Measurements from ENCODE around the gene FAM181B. TPM values are rescaled to one million over a fixed set of nuclear protein-coding genes. Genes with fewer than 3 reads are reported as not detected.

The FAM181B gene
- total RNA-seq, 1 experiment from 2014 or later: 0.44 TPM

GRCh38 chr11:82771781-82772180 lies 38.1 kb upstream of the FAM181B start:
- H3K9me3 ChIP-seq (ENCODE audit: control insufficient read depth, low read depth, low read length): no peaks in the 10 kb centered on the region
- Mint-ChIP-seq H3K27me3 (ENCODE audit: low read depth) (no peaks in the 10 kb centered on the region), H3K27ac (no peak overlapping the region), H3K4me1 (peaks cover 7 to 8% of the 10 kb centered on the region in 2 experiments), H3K4me3 (no peak overlapping the region), H3K9me3 (peaks cover 0 to 2% of the 10 kb centered on the region in 2 experiments; a peak in 2 of 5 replicates), H3K36me3 (ENCODE audit: insufficient read depth in 1 of 3, low read depth in 3 of 3) (no peaks in the 10 kb centered on the region)
- no peak overlapping the region for H2BK5ac ChIP-seq (ENCODE audit: insufficient read length, low read length)
- no peak overlapping the region for H3K4me2 ChIP-seq (ENCODE audit: insufficient read depth, insufficient read length, low read length)
- WGBS (ENCODE audit: extremely low coverage, insufficient read length, low lambda C conversion rate): no CpG with 5 or more reads among the region's 4 CpGs
- no peaks in the 10 kb centered on the region for H3K27me3 ChIP-seq (ENCODE audit: insufficient read depth, low read length)
- no peak overlapping the region for H2AFZ ChIP-seq (ENCODE audit: low read length)
- H4K8ac ChIP-seq (replicated peaks; ENCODE audit: insufficient read length, low read depth, low read length): no peak overlapping the region
- no peak overlapping the region for H2BK12ac ChIP-seq (ENCODE audit: insufficient read length, low read depth, low read length)
- no peak overlapping the region for H3K56ac ChIP-seq (ENCODE audit: insufficient read length, low read depth, low read length)
- H3K79me2 ChIP-seq (ENCODE audit: insufficient read depth, low read length): no peaks in the 10 kb centered on the region
- no peak overlapping the region for H4K5ac ChIP-seq (ENCODE audit: insufficient read length, low read depth, low read length)
- H4K20me1 ChIP-seq (ENCODE audit: control insufficient read depth, insufficient read depth, insufficient read length): no peaks in the 10 kb centered on the region
- H3K23me2 ChIP-seq (ENCODE audit: insufficient read length, low read depth, low read length, poor library complexity, severe bottlenecking): no peaks in the 10 kb centered on the region
- no peak for DNase-seq
- no peak overlapping the region for H3K23ac ChIP-seq (ENCODE audit: insufficient read length, low read depth, low read length)
- H3K9ac ChIP-seq (ENCODE audit: extremely low read depth, insufficient read length, low read length): no peak overlapping the region
- TF ChIP-seq, protein P1, sequence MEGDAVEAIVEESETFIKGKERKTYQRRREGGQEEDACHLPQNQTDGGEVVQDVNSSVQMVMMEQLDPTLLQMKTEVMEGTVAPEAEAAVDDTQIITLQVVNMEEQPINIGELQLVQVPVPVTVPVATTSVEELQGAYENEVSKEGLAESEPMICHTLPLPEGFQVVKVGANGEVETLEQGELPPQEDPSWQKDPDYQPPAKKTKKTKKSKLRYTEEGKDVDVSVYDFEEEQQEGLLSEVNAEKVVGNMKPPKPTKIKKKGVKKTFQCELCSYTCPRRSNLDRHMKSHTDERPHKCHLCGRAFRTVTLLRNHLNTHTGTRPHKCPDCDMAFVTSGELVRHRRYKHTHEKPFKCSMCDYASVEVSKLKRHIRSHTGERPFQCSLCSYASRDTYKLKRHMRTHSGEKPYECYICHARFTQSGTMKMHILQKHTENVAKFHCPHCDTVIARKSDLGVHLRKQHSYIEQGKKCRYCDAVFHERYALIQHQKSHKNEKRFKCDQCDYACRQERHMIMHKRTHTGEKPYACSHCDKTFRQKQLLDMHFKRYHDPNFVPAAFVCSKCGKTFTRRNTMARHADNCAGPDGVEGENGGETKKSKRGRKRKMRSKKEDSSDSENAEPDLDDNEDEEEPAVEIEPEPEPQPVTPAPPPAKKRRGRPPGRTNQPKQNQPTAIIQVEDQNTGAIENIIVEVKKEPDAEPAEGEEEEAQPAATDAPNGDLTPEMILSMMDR (conservative IDR thresholded peaks at IDR 0.05): no peak
- H3K27ac ChIP-seq (ENCODE audit: insufficient read length, low read depth, low read length): no peak overlapping the region
- H3K4me1 ChIP-seq (ENCODE audit: insufficient read depth, low read length): no peaks in the 10 kb centered on the region
- no peak overlapping the region for H3T11ph ChIP-seq (ENCODE audit: low read length)
- H2BK120ac ChIP-seq (ENCODE audit: low read depth, low read length, poor library complexity, severe bottlenecking): no peak overlapping the region
- H3K18ac ChIP-seq (ENCODE audit: insufficient read length, low read depth, low read length): no peak overlapping the region
- H2AK5ac ChIP-seq (ENCODE audit: insufficient read length, low read length): no peak overlapping the region
- no peak overlapping the region for H2BK20ac ChIP-seq (ENCODE audit: low read depth, low read length, poor library complexity, severe bottlenecking)
- no peak overlapping the region for H3K14ac ChIP-seq (ENCODE audit: insufficient read depth, low read length)
- no peaks in the 10 kb centered on the region for H3K79me1 ChIP-seq (ENCODE audit: insufficient read depth, low read depth, low read length, poor library complexity, severe bottlenecking)
- no peak overlapping the region for H3K4ac ChIP-seq (ENCODE audit: low read depth, low read length)
- no peak overlapping the region for H4K91ac ChIP-seq (ENCODE audit: insufficient read length, low read depth, low read length)
- no peak overlapping the region for H2BK15ac ChIP-seq (ENCODE audit: low read depth, low read length)

All from H9 (cell line).